HG02759 (cell line): ENCODE measurements around the gene ABCA1.
"Not testable (repeated sequence)": the region's sequence is repeated elsewhere in the genome, so short reads cannot be mapped to it uniquely, and the experiment has no call there.

Experiments used
- ATAC-seq: cut with Tn5 transposase; IDR thresholded peaks from one replicate; pipeline ENCODE4 v1.9.1; 2021; ENCODE audit warnings: mild to moderate bottlenecking, moderate library complexity; ENCODE audit not compliant: unreplicated experiment

ABCA1 gene

GRCh38 chr9:104906441-104907277, 21.3 kb downstream of the ABCA1 start:
- no peak for ATAC-seq

DNA sequence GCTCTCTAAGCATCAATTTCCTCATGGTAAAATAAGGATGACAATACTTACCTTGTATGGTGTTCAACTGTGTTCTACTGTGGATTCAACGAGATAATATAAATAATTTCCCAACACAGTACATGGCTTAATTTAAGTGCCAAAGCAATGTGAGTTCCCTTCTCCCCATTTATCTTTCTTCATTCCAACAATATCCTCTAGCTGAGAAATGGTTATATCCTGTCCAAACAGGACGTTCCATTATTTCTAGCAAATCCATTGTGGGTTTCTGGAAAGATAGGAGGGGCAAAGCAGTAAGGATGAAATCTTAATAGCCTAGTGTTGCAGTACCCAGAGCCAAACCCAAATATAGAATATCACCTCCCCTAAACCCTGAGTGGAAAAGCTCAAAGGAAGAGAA, 22.0 kb downstream of the ABCA1 start:
- ATAC-seq: no peak

- ATAC-seq: no peak
These were observed 22.6 kb downstream of the ABCA1 start for GRCh38 chr9:104905153-104905901.

DNA sequence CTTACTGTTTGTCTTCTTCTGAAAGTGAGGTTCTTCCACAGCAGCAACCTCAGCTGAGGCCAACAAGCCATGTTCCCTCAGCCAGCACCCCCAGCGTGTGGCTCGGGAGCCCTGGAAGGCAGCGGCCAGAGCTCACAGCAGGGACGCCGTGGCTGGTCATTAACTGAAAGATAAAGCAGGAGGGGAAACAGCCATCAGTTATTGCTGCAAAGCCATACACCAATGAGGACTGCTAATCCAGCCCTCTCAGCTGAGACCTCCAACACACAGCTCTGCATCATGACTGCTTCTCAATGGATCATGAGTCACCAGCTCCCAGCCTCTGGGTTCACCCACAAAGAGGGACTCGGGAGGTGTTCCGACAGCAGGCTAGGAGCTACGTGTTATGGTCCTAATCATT, 24.3 kb downstream of the ABCA1 start:
- ATAC-seq: no peak

GRCh38 chr9:104900871-104901270, 27.1 kb downstream of the ABCA1 start:
- ATAC-seq: no peak

GRCh38 chr9:104900324-104900723, 27.6 kb downstream of the ABCA1 start:
- ATAC-seq: no peak

GRCh38 chr9:104899759-104900247, 28.2 kb downstream of the ABCA1 start:
- no peak for ATAC-seq

DNA sequence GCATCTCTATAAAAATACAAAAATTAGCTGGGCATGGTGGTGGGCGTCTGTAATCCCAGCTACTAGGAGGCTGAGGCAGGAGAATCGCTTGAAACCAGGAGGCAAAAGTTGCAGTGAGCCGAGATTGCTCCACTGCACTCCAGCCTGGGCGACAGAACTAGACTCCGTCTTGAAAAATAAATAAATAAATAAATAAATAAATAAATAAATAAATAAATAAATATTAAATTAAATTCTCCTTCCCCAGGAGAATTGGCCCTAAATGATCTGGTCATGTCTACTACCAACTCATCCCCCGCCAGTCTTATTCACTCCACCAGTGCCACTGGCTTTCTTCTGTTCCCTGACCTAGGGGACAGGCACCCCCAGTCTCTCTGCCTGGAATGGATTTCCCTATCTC, 29.6 kb downstream of the ABCA1 start:
- not testable (repeated sequence) for ATAC-seq

DNA sequence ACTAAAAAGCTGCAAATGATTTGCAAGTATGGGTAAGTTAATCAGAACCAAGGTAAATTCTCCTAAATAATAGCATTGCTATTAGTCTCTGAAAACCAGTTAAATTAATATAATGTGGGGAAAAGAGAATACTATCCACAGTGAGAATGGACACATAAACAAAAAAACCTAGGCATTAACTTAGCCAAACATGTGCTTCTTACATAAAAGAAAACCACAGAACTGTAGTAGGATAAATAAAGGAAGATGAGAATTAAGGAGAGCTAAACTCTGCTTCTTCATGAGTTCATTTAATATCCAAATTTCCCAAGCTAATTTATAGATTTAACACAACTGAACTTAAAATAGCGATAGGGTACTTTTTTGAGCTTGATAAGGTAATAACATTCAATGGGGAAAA, 31.8 kb downstream of the ABCA1 start:
- no peak for ATAC-seq

GRCh38 chr9:104895572-104895971, 32.4 kb downstream of the ABCA1 start:
- ATAC-seq: no peak

DNA sequence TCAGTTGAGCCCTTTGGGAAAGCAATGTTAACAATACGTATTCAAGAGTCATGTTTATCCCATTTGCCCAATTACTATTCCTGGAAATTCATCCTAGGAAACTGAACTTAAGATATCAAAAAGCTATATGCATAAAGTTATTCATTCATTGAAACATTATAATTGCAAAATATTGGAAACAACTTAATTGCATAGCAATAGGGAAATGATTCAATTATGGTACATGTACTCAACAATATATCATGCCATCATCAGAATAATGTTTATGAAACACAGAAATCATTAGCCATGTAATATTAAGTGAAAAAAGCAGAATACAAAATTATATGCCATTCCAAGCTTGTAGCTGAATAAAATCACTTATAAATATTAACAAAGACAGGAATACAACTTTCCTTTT, 35.3 kb downstream of the ABCA1 start:
- ATAC-seq: no peak

DNA sequence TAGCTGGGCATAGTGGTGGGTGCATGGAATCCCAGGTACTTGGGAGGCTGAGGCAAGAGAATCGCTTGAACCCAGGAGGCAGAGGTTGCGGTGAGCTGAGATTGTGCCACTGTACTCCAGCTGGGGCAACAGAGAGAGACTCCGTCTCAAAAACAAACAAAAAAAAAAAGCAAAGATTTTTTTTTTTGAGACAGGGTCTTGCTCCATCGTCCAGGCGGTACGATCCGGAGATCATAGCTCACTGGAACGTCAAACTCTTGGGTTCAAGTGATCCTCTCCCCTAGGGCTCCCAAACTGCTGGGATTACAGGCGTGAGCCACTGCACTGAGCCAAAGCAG, 37.6 kb downstream of the ABCA1 start:
- ATAC-seq: no peak

GRCh38 chr9:104885818-104886709, 41.9 kb downstream of the ABCA1 start:
- no peak for ATAC-seq

GRCh38 chr9:104883169-104883568, 44.8 kb downstream of the ABCA1 start:
- ATAC-seq: no peak

GRCh38 chr9:104882566-104882965, 45.4 kb downstream of the ABCA1 start:
- no peak for ATAC-seq

DNA sequence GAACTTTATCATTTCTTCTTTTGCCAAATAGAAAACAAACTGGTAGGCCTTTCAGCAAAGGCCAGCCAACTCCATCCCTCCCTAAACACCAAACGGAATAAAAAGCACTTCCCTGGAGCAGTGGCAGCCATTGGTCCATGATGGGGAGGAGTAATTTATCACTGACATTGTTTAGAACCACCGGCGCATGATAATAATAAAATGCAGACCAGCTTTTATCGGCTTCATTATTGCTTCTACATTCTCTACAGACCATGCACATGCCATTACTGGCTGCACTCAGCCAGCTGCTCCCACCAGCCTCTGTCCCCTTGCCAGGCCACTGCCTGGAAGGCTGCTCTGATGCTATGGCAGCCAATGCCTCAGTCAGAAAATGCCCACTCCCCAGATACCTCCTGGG, 45.9 kb downstream of the ABCA1 start:
- ATAC-seq: no peak

GRCh38 chr9:104879555-104880309, 48.2 kb downstream of the ABCA1 start:
- ATAC-seq: no peak

- no peak for ATAC-seq
These were observed 51.4 kb downstream of the ABCA1 start for GRCh38 chr9:104876587-104876986.

- no peak for ATAC-seq
These were observed 52.1 kb downstream of the ABCA1 start for GRCh38 chr9:104875897-104876296.

- no peak for ATAC-seq
These were observed 52.6 kb downstream of the ABCA1 start for GRCh38 chr9:104875320-104875719.

GRCh38 chr9:104873489-104873850, 54.5 kb downstream of the ABCA1 start:
- no peak for ATAC-seq
